IPS-18c (cell line): ENCODE measurements around the gene CELSR1.

Source experiments
- H3K4me3 ChIP-seq: 2 replicates; pipeline ENCODE4 v1.7.0; 2013; ENCODE audit warnings: low read depth, mild to moderate bottlenecking, low read length, moderate library complexity; ENCODE audit not compliant: insufficient read depth
- H3K9me3 ChIP-seq: one replicate; pipeline ENCODE4 v1.6.1; 2013; ENCODE audit warnings: mild to moderate bottlenecking, low read length, moderate library complexity; ENCODE audit not compliant: control insufficient read depth, insufficient read depth

Gene CELSR1, protein sequence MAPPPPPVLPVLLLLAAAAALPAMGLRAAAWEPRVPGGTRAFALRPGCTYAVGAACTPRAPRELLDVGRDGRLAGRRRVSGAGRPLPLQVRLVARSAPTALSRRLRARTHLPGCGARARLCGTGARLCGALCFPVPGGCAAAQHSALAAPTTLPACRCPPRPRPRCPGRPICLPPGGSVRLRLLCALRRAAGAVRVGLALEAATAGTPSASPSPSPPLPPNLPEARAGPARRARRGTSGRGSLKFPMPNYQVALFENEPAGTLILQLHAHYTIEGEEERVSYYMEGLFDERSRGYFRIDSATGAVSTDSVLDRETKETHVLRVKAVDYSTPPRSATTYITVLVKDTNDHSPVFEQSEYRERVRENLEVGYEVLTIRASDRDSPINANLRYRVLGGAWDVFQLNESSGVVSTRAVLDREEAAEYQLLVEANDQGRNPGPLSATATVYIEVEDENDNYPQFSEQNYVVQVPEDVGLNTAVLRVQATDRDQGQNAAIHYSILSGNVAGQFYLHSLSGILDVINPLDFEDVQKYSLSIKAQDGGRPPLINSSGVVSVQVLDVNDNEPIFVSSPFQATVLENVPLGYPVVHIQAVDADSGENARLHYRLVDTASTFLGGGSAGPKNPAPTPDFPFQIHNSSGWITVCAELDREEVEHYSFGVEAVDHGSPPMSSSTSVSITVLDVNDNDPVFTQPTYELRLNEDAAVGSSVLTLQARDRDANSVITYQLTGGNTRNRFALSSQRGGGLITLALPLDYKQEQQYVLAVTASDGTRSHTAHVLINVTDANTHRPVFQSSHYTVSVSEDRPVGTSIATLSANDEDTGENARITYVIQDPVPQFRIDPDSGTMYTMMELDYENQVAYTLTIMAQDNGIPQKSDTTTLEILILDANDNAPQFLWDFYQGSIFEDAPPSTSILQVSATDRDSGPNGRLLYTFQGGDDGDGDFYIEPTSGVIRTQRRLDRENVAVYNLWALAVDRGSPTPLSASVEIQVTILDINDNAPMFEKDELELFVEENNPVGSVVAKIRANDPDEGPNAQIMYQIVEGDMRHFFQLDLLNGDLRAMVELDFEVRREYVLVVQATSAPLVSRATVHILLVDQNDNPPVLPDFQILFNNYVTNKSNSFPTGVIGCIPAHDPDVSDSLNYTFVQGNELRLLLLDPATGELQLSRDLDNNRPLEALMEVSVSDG (N-terminal part only)

DNA sequence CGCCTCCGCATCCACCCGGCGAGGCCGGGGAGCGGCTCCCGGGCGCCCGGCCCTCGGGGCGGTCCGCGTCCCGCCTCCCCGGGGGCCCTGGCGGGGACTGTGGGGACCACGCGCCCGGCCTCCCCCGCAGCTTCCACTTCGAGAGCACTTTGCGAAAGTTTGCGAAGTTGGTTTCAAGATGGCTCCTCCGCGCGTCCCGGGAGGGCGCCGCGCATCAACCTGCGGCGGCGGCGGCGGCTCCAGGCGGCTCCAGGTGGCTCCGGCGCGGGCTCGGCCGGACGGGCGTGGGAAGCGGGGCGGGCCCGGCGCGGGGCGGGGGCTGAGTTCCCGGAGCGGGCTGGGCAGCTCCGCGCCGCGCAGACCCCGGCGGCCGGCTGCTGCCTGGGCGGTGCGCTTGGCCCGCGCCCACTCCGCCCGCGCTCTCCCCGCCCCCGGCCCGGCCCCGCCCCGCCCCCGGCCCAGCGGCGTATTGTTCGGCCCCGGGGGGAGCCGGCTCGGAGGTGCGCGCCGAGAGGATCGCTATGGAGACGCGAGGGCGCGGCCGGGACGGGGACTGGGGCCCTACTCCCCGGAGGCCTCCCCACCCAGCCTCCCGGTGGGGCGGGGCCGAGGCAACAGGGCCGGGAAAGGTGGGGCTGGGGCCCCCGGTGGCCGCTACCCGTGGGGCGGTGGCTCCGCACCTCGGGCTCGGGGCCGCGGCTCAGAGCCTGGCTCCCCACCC lies at the start of gene CELSR1:
Gene CELSR1, minus strand, starts transcription at position 396 of the 721 bp plus-strand sequence. CDS start 450 bp downstream, outside the sequence.
- peak within 1 kb of the TSS; percentile 56 for H3K4me3 ChIP-seq
- H3K9me3 ChIP-seq: peaks cover 4% of the 10 kb centered on the region

DNA sequence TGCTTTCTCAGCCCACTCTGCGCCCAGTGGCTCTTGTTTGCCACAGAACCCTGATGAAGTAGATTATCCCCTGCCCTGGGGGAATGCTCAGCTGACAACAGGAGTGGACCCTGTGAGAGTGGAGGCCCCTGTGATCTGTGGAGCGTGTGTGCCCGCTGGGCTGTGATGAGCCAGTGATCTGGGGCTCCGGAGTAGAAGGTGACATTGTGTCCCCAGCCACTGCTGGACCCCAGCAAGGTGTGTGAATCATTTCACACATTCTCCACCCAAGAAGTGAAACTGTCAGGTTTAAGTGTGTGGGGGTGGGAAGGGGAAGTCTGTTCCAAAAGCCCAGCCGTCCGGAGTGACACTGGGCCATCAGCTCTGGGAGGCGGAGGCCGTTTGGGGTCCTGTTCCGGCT lies 49.6 kb upstream of the CELSR1 start:
- no peak overlapping the region for H3K4me3 ChIP-seq
- no peaks in the 10 kb centered on the region for H3K9me3 ChIP-seq

DNA sequence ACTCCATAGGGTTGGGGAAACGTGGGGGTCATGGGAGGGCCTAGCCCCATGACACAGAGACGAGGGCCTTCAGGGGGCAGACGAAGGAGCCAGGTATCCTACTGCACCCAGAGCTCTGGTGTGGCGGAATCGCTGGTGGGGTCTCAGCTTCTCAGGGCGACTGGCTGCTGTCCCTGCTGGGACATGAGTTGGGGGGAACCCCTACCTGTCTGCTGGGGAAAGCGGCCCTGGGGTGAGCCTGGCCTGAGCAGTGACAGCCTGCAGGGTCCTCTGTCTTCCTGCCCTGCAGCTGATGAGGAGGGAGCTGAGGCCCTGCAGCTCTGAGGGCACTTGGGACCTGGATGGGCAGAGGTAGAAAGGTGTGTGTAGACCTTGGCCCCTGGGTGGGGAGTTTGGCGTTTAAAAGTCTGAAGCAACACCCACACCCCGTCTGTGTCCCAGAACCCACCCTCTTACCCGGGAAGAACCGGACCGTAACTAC lies 49.2 kb upstream of the CELSR1 start:
- no peaks in the 10 kb centered on the region for H3K9me3 ChIP-seq
- H3K4me3 ChIP-seq: no peak overlapping the region

DNA sequence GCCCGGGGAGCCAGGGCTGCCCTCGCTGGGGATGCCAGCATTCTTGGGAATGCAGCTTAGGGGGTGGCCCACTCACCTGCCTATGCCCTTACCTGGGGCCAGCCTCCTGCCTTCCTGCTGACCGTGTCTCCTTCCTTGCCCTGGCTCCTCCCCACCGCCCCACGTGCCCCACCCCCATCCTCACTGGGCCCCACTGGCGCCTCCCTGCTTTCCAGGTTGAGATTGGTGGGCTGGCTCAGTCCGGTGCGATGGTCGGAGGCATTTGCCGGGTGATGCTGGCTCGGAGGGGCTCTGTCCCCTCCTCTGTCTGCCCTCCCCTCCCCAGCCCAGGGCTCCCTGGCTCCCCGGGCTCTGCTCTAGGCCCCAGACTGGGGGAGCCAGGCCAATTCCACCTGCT lies 48.7 kb upstream of the CELSR1 start:
- no peaks in the 10 kb centered on the region for H3K9me3 ChIP-seq
- H3K4me3 ChIP-seq: no peak overlapping the region

DNA sequence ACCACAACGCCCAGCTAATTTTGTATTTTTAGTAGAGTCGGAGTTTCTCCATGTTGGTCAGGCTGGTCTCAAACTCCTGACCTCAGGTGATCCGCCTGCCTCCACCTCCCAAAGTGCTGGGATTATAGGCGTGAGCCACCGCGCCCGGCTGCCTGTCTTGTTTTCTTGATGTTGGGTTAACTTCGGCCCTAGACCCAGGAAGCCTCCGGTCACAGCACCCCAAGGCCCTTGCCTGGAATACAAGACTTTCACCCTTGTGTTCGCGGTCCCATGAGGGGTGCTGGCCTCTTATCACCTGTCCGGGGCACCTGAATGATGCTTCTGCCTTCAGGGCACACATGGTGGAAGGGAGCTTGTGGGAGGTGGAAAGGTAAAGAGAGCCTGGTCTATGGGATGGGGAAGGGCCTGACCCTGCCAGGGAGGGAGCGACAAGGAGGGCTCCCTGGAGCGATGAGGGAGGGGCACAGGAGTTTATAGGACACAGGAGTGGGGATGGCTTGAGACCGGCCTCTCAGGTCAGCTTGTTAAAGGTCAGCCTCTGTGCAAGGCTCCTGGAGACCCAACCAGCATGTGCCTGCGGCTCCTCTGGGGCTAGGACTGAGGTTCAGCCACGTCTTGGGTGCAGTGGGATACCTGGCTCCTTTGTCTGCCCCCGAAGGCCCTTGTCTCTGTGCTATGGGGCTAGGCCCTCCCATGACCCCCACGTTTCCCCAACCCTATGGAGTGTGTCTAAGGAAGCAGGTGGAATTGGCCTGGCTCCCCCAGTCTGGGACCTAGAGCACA lies 48.1 kb upstream of the CELSR1 start:
- Histone ChIP-seq H3K9me3 (no peaks in the 10 kb centered on the region), H3K4me3 (no peak overlapping the region)

DNA sequence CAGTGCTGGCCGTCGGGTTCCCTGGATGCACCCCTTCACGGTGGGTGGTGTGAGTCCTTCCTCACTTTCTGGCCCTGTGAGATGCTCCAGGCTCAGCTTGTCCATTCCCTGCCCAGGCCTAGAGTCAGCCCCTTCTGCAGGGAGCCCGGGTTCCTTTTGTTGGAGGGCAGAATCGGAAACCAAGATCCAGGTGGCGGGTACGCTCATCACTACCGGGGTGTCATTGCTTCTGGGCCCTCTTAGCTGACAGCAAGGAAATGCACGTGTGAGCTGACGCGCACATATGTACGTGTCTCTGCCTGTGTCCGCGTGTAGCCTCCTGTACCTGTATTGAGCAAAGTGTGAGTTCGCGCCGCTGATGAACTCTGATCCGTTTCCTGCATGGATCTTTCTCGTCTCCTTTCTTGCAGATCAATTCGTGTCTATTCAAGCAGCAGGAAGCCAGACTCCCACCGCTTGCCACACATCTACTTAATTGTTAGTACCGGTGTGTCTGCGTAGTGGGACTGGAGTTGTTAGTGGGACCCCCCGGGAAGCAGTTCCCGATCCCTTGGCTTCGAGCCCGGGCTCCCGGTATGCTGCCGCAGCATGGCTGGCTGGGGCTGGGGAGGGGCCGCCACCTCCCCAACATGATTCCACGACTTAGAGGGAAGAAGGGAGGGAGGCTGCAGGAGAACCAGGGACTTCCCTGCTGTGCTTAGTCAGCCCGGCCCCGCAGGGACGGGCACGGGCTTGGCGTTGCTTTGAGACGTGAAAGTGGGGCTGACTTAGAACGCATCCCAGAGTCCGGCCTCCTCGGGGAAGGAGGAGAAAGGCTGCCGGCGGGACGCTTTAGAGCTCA lies 46.9 kb upstream of the CELSR1 start:
- no peak overlapping the region for H3K4me3 ChIP-seq
- H3K9me3 ChIP-seq: no peaks in the 10 kb centered on the region

DNA sequence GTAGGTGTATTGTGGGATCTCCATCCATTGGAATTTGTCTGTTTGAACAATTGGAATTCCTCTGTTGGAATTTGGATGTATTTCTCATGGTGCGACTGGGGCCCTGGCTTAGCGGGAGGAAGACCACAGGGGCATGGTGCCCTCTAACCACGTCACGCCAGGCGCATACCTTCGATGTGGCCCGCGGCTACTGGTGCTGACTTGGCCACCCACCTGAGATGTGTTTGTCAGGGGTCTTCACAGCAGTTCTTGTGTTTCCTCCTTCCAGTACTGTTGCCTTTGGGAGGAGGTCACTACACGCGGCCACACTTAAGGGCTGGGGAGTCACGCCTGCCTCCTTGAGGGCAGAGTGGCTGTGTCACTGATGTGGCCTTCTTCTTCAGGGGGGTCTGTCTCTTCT lies 46.2 kb upstream of the CELSR1 start:
- Histone ChIP-seq H3K4me3 (no peak overlapping the region), H3K9me3 (no peaks in the 10 kb centered on the region)

DNA sequence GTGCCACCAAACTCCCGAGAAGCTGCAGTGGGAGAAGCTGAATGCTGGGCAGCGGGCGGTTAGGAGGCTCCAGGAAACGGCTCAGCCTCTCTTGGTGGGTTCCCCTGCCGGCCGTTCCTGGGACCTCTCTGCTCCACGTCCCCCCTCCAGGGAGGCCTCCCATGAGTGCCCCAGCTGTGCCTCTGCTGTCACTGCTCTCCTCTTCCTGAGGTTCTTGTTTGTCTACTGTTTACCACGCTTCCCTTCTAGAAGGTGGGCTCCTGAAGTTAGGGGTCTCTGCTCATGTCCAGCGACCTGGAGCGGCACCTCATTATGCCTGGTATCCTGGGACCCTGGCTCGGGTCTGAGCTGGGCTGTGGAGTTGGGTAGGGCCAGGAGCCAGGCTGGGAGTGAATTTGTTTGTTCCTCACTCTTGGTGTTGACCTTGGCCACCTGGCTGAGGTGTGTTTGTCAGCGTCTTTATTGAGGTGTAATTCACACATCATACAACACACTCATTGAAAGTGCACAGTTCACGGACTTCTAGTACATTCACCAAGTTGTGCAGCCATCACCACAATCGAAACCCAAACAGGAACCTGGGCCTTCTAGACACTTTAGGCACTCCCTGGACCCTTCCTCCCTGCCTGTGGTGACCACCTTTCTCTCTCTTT lies 45.0 kb upstream of the CELSR1 start:
- no peak overlapping the region for H3K4me3 ChIP-seq
- H3K9me3 ChIP-seq: no peaks in the 10 kb centered on the region

DNA sequence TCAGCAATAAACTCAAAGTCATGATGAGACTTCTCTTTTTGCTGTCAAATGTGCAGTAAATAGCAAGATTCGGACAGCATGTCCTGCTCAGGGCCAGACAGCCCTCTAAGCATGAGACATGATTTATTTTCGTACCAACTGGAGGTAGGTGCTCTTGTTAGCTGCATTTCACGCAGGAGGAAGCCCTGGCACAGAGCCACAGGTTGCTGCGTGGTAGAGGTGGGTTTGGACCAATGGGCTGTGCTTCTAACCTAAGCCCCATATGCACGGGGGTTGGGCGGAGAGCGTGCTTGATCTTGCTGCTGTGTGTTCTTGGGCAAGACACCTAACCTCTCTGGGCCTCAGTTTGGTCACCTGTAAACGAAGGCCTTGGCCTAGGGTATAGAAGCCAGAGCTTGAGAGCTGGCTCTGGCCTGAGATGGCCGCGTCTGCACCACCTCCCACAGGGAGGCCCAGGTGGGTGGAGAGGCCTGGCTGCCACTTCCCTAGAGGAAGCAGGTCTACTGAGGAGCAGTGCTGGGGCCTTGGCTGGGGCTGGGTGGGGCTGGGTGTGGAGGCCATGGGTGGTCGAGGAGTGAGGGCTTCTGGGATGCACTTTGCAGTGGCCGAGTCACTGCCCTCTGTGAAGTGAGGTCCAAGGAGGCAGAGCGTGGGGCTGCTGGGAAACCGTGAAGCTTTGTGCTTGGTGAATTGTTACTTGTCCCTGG lies 44.3 kb upstream of the CELSR1 start:
- Histone ChIP-seq H3K4me3 (no peak overlapping the region), H3K9me3 (no peaks in the 10 kb centered on the region)

DNA sequence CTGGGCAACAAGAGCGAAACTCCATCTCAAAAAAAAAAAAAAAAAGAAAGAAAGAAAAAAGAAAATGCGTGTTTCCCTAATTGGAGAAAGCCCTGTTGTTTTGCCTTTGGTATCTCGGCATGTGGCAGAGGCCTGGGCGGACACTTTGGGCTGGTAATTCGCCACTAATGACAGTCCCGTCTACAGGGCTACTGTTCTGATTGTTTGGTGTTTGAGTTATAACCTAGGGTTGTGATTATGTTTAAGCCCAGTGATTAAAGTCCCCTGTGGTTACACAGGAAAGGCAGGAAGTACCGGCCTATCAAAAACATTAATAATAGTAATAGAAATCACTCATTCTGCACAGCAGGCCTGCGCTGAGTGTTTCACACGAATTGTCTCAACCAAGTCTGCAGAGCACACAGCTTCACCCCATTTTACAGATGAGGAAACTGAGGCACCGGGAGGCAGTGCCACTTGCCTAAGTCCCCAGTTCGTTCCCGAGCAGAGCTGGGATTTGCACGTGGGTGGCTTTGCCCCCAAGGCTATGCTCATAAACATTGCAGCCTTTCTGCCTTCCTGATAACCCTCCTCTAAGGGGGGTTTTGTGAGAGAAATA lies 43.6 kb upstream of the CELSR1 start:
- Histone ChIP-seq H3K9me3 (no peaks in the 10 kb centered on the region), H3K4me3 (no peak overlapping the region)

DNA sequence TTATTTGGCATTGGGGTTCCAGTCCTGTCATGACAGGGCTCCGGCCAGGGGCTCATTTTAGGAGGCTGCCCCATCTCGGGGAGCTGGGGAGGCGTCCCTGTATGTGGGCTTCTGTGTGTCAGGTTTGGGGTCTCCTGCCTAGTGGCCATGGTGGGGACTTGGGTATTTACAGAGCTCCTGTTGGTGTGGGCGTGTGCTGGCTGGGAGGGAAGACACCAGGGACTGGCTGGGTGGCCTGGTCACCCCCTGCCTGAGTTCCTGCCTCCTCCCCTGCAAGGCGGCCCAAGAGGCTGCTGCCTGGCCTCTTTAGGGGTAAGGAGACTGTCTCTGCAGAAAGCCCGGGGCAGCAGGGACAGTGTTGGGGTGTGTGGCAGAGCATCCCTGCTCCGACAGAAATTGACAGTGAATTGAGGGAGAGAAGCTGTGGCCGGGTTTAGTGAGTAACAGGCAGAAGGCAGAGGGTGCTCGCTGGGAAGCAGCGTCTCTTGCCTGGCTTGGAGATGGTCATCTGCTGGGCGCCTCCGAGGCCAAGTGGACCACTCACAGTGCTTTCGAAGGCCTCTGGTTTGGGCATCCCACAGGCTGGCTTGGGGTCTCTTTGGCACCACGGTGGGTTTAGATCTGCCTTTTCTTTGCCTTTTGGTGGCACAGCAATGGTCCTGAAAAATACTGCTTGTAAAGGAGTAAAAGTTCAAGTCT lies 42.5 kb upstream of the CELSR1 start:
- H3K9me3 ChIP-seq: no peaks in the 10 kb centered on the region
- no peak overlapping the region for H3K4me3 ChIP-seq

DNA sequence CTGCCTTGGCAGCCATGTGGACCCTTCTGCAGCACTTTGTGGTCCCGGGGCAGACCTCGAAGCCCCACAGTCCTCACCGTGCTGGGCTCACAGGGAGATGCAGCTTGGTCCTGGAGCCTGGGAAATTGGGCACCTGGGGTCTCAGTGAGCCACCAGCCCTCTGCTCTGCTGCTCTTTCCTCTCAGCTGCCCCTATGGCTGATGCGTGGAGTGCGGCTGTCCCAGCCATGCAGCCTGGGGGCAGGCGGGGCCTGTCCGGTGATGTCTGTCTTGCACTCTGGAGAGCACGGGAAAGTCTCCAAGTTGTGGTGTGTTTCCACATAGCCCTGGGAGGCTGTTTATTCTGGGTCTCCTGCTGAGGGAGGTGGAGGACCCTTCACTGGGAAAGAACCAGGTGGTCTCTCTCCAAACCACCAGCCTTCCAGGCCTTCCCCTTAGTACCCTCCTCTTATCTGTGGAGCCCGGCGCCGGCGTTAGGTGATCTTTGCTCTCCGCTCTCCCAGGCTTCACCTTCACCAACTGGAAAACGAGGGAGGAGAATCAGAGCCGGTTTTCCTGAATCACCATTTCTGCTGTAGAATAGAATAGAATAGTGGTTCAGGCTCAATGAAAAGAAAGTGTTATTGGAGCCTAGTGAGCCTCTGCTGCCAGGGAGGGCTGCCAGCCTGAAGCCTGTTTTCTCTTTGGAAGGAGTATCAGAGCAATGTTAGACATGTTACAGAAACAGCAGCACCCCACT lies 41.6 kb upstream of the CELSR1 start:
- no peak overlapping the region for H3K4me3 ChIP-seq

DNA sequence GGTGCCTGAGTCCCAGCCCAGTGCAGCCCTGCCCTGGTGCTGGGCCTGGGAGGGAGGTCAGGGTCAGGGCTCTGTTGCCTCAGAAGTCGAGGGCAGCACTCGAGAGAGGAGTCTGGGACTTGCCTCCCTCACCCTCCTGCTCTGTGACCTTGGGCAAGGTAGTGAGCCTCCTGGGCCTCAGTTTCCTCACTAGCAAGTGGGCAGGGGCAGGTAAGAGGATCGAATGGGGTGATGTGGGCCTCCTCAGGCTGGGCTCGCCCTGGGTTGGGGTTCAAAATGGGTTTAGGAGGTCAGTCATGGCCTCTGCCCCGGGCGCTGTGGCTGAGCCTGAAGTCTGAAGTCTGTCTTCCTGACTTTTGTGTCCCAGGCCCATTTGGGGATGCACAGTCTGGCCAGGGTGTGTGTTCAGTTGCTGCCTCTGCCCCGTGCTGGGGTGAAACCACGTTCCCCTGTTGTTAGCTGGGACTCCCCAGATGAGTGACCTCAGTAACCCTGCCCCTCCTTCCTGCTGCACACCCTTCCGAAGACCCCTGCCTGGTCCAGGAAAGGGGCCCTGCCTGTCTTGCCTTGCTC lies 40.9 kb upstream of the CELSR1 start:
- peak overlapping the region; percentile 50; the same call in 1 of the 2 replicates for H3K4me3 ChIP-seq
- no peaks in the 10 kb centered on the region for H3K9me3 ChIP-seq

More for the DNA sequence above, 41.6 kb upstream of the CELSR1 start:
- H3K9me3 ChIP-seq: no peaks in the 10 kb centered on the region
